DND-41 (cell line): ENCODE results near the gene TBC1D8.

Experiments
- EZH2 ChIP-seq: IDR thresholded peaks from 3 replicates; pipeline ENCODE4 v1.6.1; 2012; ENCODE audit warnings: borderline replicate concordance, low read depth, mild to moderate bottlenecking, moderate library complexity, low read length, inconsistent platforms; ENCODE audit not compliant: severe bottlenecking
- TF ChIP-seq, protein P1 (sequence below): IDR thresholded peaks from 2 replicates; pipeline ENCODE4 v1.5.1; 2012; ENCODE audit warnings: borderline replicate concordance, low read length, moderate library complexity, mild to moderate bottlenecking; ENCODE audit not compliant: poor library complexity, severe bottlenecking; ENCODE audit errors: extremely low read depth

DNA sequence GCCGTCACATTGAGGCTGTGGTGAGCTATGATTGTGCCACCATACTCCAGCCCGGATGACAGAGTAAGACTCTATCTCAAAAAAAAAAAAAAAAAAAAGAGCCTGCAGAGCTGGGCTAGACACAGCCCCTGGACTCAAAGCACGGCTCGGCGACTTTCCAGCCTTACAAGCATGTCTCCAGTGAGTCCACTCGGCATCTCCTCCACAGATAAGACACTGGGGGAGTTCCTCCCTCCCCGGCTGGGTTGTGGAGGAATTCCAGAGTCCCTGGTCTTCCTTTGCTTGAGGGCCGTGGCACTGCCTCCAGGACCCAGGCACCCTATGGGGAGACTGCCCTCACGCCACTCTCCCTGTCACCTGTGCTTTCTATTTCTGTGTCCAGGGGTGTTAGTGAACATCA, 180.0 kb downstream of the TBC1D8 start:
- TF ChIP-seq, protein P1, sequence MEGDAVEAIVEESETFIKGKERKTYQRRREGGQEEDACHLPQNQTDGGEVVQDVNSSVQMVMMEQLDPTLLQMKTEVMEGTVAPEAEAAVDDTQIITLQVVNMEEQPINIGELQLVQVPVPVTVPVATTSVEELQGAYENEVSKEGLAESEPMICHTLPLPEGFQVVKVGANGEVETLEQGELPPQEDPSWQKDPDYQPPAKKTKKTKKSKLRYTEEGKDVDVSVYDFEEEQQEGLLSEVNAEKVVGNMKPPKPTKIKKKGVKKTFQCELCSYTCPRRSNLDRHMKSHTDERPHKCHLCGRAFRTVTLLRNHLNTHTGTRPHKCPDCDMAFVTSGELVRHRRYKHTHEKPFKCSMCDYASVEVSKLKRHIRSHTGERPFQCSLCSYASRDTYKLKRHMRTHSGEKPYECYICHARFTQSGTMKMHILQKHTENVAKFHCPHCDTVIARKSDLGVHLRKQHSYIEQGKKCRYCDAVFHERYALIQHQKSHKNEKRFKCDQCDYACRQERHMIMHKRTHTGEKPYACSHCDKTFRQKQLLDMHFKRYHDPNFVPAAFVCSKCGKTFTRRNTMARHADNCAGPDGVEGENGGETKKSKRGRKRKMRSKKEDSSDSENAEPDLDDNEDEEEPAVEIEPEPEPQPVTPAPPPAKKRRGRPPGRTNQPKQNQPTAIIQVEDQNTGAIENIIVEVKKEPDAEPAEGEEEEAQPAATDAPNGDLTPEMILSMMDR, result no peak
- TF ChIP-seq EZH2, result no peak
